Measurements from ENCODE around the gene AGFG2. TPM values are rescaled to one million over a fixed set of nuclear protein-coding genes. Genes with fewer than 3 reads are reported as not detected.
A peak's percentile ranks its signal among the peaks of the same experiment; 100 is the strongest.

AGFG2 gene
- total RNA-seq, 1 donor from 2014 or later: 1.2 TPM

DNA sequence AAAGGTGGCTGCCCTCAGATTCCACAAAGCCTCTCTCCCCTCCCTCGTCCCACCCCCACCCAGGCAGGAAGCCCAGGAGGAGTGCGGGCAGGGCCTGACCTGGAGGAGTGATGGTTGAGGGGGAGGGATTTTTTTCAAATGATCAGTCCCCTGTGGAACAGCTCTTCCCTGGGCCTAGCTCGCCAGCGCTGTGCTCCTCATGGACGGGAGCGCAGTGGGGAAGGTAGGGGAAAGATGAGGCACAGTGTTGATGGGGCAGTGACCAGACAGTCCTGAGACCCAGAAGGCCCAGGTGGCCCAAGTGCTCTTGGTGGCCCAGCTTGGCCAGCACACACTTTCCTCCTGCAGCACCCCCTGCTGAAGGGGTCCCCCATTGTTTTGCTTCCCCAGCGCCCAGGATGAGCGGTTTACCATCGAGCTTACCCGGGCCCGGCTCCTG is 26.1 kb downstream of the AGFG2 start:
- H3K4me1 ChIP-seq: peaks cover 13% of the 10 kb centered on the region
- H3K4me2 ChIP-seq: no peak overlapping the region
- H3K36me3 Mint-ChIP-seq: peaks cover 2% of the 10 kb centered on the region
- no peaks in the 10 kb centered on the region for H3K9me3 ChIP-seq (ENCODE audit: low read depth)
- H3K9ac ChIP-seq: no peak overlapping the region
- H3K4me1 Mint-ChIP-seq: peaks cover 32% of the 10 kb centered on the region
- peaks cover 2% of the 10 kb centered on the region for H3K27me3 Mint-ChIP-seq (ENCODE audit: insufficient read depth, low read depth)
- H3K9me3 Mint-ChIP-seq: peaks cover 2% of the 10 kb centered on the region
- peaks cover 15% of the 10 kb centered on the region for H3F3A ChIP-seq (ENCODE audit: low read depth)
- H2AFZ ChIP-seq (replicated peaks): no peak overlapping the region
- H3K27ac ChIP-seq: no peak overlapping the region
- no peak overlapping the region for H3K27ac Mint-ChIP-seq
- H3K36me3 ChIP-seq: no peaks in the 10 kb centered on the region
- H4K20me1 ChIP-seq (ENCODE audit: low read depth): peaks cover 6% of the 10 kb centered on the region
- no peak overlapping the region for H3K4me3 Mint-ChIP-seq
- H3K4me3 ChIP-seq: no peak overlapping the region
- TF ChIP-seq EZH2 (IDR thresholded peaks at IDR 0.05) (no peak), EZH2phosphoT487 (IDR thresholded peaks at IDR 0.05) (no peak)
- TF ChIP-seq, protein P1, sequence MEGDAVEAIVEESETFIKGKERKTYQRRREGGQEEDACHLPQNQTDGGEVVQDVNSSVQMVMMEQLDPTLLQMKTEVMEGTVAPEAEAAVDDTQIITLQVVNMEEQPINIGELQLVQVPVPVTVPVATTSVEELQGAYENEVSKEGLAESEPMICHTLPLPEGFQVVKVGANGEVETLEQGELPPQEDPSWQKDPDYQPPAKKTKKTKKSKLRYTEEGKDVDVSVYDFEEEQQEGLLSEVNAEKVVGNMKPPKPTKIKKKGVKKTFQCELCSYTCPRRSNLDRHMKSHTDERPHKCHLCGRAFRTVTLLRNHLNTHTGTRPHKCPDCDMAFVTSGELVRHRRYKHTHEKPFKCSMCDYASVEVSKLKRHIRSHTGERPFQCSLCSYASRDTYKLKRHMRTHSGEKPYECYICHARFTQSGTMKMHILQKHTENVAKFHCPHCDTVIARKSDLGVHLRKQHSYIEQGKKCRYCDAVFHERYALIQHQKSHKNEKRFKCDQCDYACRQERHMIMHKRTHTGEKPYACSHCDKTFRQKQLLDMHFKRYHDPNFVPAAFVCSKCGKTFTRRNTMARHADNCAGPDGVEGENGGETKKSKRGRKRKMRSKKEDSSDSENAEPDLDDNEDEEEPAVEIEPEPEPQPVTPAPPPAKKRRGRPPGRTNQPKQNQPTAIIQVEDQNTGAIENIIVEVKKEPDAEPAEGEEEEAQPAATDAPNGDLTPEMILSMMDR (IDR thresholded peaks at IDR 0.05): no peak
- DNase-seq (ENCODE audit: low spot score): no peak
- H3K27me3 ChIP-seq: peaks cover 6% of the 10 kb centered on the region
- no peaks in the 10 kb centered on the region for H3K79me2 ChIP-seq (ENCODE audit: low read depth)

DNA sequence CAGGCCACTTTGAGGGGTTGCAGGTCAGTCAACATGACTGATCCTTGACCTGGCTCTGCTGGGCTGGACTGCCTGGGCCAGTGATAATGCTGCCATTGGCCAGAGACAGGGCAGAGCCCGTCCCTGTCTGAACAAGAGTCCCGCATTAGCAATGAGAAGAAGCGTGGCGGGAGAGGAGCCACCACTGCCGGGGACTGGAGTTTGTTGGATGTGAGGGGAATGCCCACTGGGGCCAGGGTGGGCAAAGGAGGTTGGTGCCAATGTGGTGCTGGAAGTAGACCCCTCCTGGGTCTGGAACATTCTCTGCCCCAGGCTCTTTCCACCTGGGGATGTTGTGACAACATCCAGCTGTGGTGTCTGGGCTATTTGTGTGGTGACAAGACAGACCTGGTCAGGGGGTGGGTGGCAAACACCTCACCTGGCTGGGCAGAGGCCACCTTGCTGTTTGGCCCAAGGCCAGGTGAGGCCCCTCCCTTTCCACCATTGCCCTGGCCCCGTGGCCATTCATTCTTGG is 27.1 kb downstream of the AGFG2 start:
- H3K4me3 Mint-ChIP-seq: no peak overlapping the region
- H3K27ac Mint-ChIP-seq: peak overlapping the region; percentile 50
- H3K27ac ChIP-seq: no peak overlapping the region
- no peaks in the 10 kb centered on the region for H3K79me2 ChIP-seq (ENCODE audit: low read depth)
- H3K9me3 ChIP-seq (ENCODE audit: low read depth): no peaks in the 10 kb centered on the region
- H3K27me3 ChIP-seq: peaks cover 15% of the 10 kb centered on the region
- peaks cover 36% of the 10 kb centered on the region for H3K4me1 Mint-ChIP-seq
- H3K9me3 Mint-ChIP-seq: peaks cover 2% of the 10 kb centered on the region
- H2AFZ ChIP-seq (replicated peaks): no peak overlapping the region
- peaks cover 16% of the 10 kb centered on the region for H3K4me1 ChIP-seq
- no peak overlapping the region for H3K9ac ChIP-seq
- peaks cover 19% of the 10 kb centered on the region for H3F3A ChIP-seq (ENCODE audit: low read depth)
- H3K4me2 ChIP-seq: no peak overlapping the region
- H3K4me3 ChIP-seq: no peak overlapping the region
- TF ChIP-seq EZH2 (IDR thresholded peaks at IDR 0.05) (no peak), EZH2phosphoT487 (IDR thresholded peaks at IDR 0.05) (no peak)
- TF ChIP-seq, protein P1 (IDR thresholded peaks at IDR 0.05): no peak
- no peak for DNase-seq (ENCODE audit: low spot score)
- H3K27me3 Mint-ChIP-seq (ENCODE audit: insufficient read depth, low read depth): peaks cover 5% of the 10 kb centered on the region
- H4K20me1 ChIP-seq (ENCODE audit: low read depth): peaks cover 6% of the 10 kb centered on the region
- peaks cover 2% of the 10 kb centered on the region for H3K36me3 Mint-ChIP-seq
- no peaks in the 10 kb centered on the region for H3K36me3 ChIP-seq

DNA sequence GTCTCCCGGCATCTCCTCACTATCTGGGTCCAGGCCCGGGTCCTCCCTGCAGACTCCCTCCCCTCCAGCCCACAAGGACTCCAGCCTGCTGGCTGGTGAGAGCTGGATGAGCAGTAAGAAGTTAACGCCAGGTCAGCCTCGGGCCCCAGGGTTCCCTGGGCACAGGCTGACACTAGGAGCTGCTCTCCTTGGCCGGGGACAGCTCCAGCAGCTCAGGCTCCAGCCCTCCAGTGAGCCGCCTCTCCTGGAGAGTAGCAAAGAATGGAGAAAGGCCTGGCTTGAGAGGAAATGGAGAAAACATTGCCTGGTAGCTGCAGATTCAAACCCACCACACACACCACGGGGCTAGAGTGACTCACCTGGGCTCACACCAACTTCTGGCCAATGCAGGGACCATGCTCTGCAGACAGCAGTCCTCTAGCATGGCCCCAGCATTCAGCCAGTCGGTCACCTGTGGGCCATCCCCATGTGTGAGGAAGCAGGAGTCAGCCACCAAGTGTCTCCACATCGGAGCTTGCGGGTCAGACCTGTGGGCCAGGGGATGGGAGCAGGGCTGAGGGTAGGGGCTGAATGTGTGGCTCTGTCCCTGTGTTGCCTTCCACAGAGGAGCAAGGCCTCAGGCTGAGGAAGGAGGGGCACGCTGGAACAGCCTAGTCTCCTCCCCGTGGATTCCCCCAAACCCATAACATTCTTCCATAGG is 28.2 kb downstream of the AGFG2 start:
- H3K4me3 Mint-ChIP-seq: peak overlapping the region; percentile 48
- no peaks in the 10 kb centered on the region for H3K9me3 ChIP-seq (ENCODE audit: low read depth)
- H3K9me3 Mint-ChIP-seq: peaks cover 2% of the 10 kb centered on the region
- no peak overlapping the region for H3K4me2 ChIP-seq
- H3K27ac Mint-ChIP-seq: peak overlapping the region; percentile 83
- peaks cover 6% of the 10 kb centered on the region for H4K20me1 ChIP-seq (ENCODE audit: low read depth)
- peak overlapping the region; percentile 50 for H3K27ac ChIP-seq
- peaks cover 16% of the 10 kb centered on the region for H3K4me1 ChIP-seq
- peaks cover 2% of the 10 kb centered on the region for H3K36me3 Mint-ChIP-seq
- H3K79me2 ChIP-seq (ENCODE audit: low read depth): no peaks in the 10 kb centered on the region
- peaks cover 44% of the 10 kb centered on the region for H3K4me1 Mint-ChIP-seq
- peaks cover 7% of the 10 kb centered on the region for H3K27me3 Mint-ChIP-seq (ENCODE audit: insufficient read depth, low read depth)
- no peak overlapping the region for H3K9ac ChIP-seq
- no peak overlapping the region for H3K4me3 ChIP-seq
- H3K36me3 ChIP-seq: no peaks in the 10 kb centered on the region
- TF ChIP-seq, protein P1 (IDR thresholded peaks at IDR 0.05): no peak
- peaks cover 19% of the 10 kb centered on the region for H3F3A ChIP-seq (ENCODE audit: low read depth)
- H3K27me3 ChIP-seq: peaks cover 16% of the 10 kb centered on the region
- no peak overlapping the region for H2AFZ ChIP-seq (replicated peaks)
- no peak for DNase-seq (ENCODE audit: low spot score)

Measured in neural progenitor cell (in vitro differentiated cells).